Measurements from ENCODE around the gene IL1B. TPM values are rescaled to one million over a fixed set of nuclear protein-coding genes. Genes with fewer than 3 reads are reported as not detected.

Gene IL1B
- total RNA-seq (0.20 TPM in 1 of 2 replicates, not detected in the other), polyA plus RNA-seq (3.6 and 13.1 TPM in 2 replicates), polyA minus RNA-seq (5.7 and 6.0 TPM in 2 replicates)
- 0.65 TPM for total RNA-seq (2013)

DNA sequence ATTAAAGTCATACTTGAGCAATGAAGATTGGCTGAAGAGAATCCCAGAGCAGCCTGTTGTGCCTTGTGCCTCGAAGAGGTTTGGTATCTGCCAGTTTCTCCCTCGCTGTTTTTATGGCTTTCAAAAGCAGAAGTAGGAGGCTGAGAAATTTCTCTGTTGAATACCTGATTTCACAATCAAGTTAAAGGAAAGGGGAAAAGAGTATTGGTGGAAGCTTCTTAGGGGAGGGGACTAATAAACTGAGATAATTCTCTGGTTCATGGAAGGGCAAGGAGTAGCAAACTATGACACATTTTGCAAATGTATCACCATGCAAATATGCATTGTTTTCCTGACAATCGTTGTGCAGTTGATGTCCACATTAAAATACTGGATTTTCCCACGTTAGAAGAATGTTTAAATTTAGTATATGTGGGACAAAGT lies at the start of gene IL1B:
IL1B (minus strand) TSS at position 85 of the 423 bp plus-strand sequence. CDS start 550 bp downstream, outside the sequence.
- H3K27me3 ChIP-seq (replicated peaks in 1 of 4; ENCODE audit: control extremely low read depth in 1 of 4, control insufficient read depth in 3 of 4, insufficient read depth in 4 of 4, low read length in 3 of 4), result no peaks in the 10 kb centered on the region
- H4K20me1 ChIP-seq (ENCODE audit: control insufficient read depth, insufficient read depth, low read length, poor library complexity, severe bottlenecking), result no peaks in the 10 kb centered on the region
- H3K4me3 ChIP-seq (ENCODE audit: control extremely low read depth in 1 of 5, extremely low read depth in 1 of 5, insufficient read depth in 1 of 5, low read depth in 2 of 5, low read length in 4 of 5), result peak within 1 kb of the TSS in 1 of 5 experiments; percentile 76
- no peak within 1 kb of the TSS for H3K27ac ChIP-seq (ENCODE audit: low read length in 2 of 2)
- H3K36me3 ChIP-seq (replicated peaks in 1 of 2; ENCODE audit: control extremely low read depth in 1 of 2, control insufficient read depth in 1 of 2, extremely low read depth in 1 of 2, insufficient read depth in 2 of 2, low read length in 1 of 2), result no peaks in the 10 kb centered on the region
- Mint-ChIP-seq H3K27me3 (no peaks in the 10 kb centered on the region), H3K4me3 (no peak within 1 kb of the TSS), H3K4me1 (peaks cover 48% of the 10 kb centered on the region), H3K27ac (peak within 1 kb of the TSS; percentile 39), H3K9me3 (ENCODE audit: insufficient read depth) (no peaks in the 10 kb centered on the region)
- peak within 1 kb of the TSS; percentile 23 for H3K4me2 ChIP-seq (replicated peaks; ENCODE audit: low read depth, low read length, poor library complexity, severe bottlenecking)
- WGBS (ENCODE audit: insufficient coverage), result 0% methylated on average over 1 of the region's 4 CpGs
- no peaks in the 10 kb centered on the region for H3K79me2 ChIP-seq (ENCODE audit: control insufficient read depth, insufficient read depth, low read length)
- POLR2A ChIA-PET, result no interaction called here
- CTCF ChIA-PET, result interaction anchor here (0.8 to 1.8 kb wide), 2 partner anchors 7 to 87 kb away, joined by 4 to 5 read pairs; no protein-coding TSS in a partner anchor
- peaks cover 51 to 57% of the 10 kb centered on the region in 2 donors for H3K4me1 ChIP-seq (ENCODE audit: control insufficient read depth in 2 of 2, insufficient read depth in 2 of 2, low read length in 2 of 2)
- H3K9ac ChIP-seq (ENCODE audit: low read length), result peak within 1 kb of the TSS; percentile 18
- peak within 1 kb of the TSS; percentile 59 for H2AFZ ChIP-seq (ENCODE audit: insufficient read depth, low read depth, low read length, poor library complexity, severe bottlenecking)
- no peak for ATAC-seq (ENCODE audit: low read depth)
- TF ChIP-seq, protein P1, sequence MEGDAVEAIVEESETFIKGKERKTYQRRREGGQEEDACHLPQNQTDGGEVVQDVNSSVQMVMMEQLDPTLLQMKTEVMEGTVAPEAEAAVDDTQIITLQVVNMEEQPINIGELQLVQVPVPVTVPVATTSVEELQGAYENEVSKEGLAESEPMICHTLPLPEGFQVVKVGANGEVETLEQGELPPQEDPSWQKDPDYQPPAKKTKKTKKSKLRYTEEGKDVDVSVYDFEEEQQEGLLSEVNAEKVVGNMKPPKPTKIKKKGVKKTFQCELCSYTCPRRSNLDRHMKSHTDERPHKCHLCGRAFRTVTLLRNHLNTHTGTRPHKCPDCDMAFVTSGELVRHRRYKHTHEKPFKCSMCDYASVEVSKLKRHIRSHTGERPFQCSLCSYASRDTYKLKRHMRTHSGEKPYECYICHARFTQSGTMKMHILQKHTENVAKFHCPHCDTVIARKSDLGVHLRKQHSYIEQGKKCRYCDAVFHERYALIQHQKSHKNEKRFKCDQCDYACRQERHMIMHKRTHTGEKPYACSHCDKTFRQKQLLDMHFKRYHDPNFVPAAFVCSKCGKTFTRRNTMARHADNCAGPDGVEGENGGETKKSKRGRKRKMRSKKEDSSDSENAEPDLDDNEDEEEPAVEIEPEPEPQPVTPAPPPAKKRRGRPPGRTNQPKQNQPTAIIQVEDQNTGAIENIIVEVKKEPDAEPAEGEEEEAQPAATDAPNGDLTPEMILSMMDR (IDR thresholded peaks at IDR 0.05), result no peak
- no peak for TF ChIP-seq EZH2 (IDR thresholded peaks at IDR 0.05; ENCODE audit: borderline replicate concordance, insufficient read depth, low read depth, low read length, poor library complexity, severe bottlenecking)
- intact Hi-C loops (cut with micrococcal nuclease), result no loop called here
- no peak for DNase-seq
- H3K9me3 ChIP-seq (ENCODE audit: control extremely low read depth in 1 of 3, control insufficient read depth in 2 of 3, insufficient read depth in 1 of 3, low read length in 2 of 3), result no peaks in the 10 kb centered on the region

- H2AFZ ChIP-seq (ENCODE audit: insufficient read depth, low read depth, low read length, poor library complexity, severe bottlenecking), result no peak overlapping the region
- H3K4me1 Mint-ChIP-seq, result peaks cover 1% of the 10 kb centered on the region
- no peak overlapping the region for H3K4me3 ChIP-seq (ENCODE audit: control extremely low read depth in 1 of 5, extremely low read depth in 1 of 5, insufficient read depth in 1 of 5, low read depth in 2 of 5, low read length in 4 of 5)
- no peaks in the 10 kb centered on the region for H3K9me3 Mint-ChIP-seq (ENCODE audit: insufficient read depth)
- ATAC-seq (ENCODE audit: low read depth), result no peak
- H3K36me3 ChIP-seq (replicated peaks in 1 of 2; ENCODE audit: control extremely low read depth in 1 of 2, control insufficient read depth in 1 of 2, extremely low read depth in 1 of 2, insufficient read depth in 2 of 2, low read length in 1 of 2), result no peaks in the 10 kb centered on the region
- ChIA-PET POLR2A (no interaction called here), CTCF (interaction anchor here (0.6 to 12.5 kb wide), 12 partner anchors 7 to 286 kb away, joined by 3 to 299 read pairs (median 4); no protein-coding TSS in a partner anchor)
- intact Hi-C loops (cut with micrococcal nuclease), result loop anchor here (5.0 to 10.0 kb wide), 2 partner anchors 44 to 261 kb away; no protein-coding TSS in a partner anchor
- no peak overlapping the region for H3K4me2 ChIP-seq (replicated peaks; ENCODE audit: low read depth, low read length, poor library complexity, severe bottlenecking)
- H4K20me1 ChIP-seq (ENCODE audit: control insufficient read depth, insufficient read depth, low read length, poor library complexity, severe bottlenecking), result no peaks in the 10 kb centered on the region
- no peak overlapping the region for H3K4me3 Mint-ChIP-seq
- no peaks in the 10 kb centered on the region for H3K79me2 ChIP-seq (ENCODE audit: control insufficient read depth, insufficient read depth, low read length)
- H3K27ac ChIP-seq (ENCODE audit: low read length in 2 of 2), result no peak overlapping the region
- 100% methylated on average over 1 of the region's 2 CpGs for WGBS (ENCODE audit: insufficient coverage)
- peaks cover 0 to 3% of the 10 kb centered on the region in 2 donors for H3K4me1 ChIP-seq (ENCODE audit: control insufficient read depth in 2 of 2, insufficient read depth in 2 of 2, low read length in 2 of 2)
- DNase-seq, result no peak
- no peaks in the 10 kb centered on the region for H3K9me3 ChIP-seq (ENCODE audit: control extremely low read depth in 1 of 3, control insufficient read depth in 2 of 3, insufficient read depth in 1 of 3, low read length in 2 of 3)
- no peak overlapping the region for H3K27ac Mint-ChIP-seq
- TF ChIP-seq, protein P1 (IDR thresholded peaks at IDR 0.05), result no peak
- TF ChIP-seq EZH2 (IDR thresholded peaks at IDR 0.05; ENCODE audit: borderline replicate concordance, insufficient read depth, low read depth, low read length, poor library complexity, severe bottlenecking), result no peak
- H3K9ac ChIP-seq (ENCODE audit: low read length), result no peak overlapping the region
- no peaks in the 10 kb centered on the region for H3K27me3 ChIP-seq (replicated peaks in 1 of 4; ENCODE audit: control extremely low read depth in 1 of 4, control insufficient read depth in 3 of 4, insufficient read depth in 4 of 4, low read length in 3 of 4)
- H3K27me3 Mint-ChIP-seq, result no peaks in the 10 kb centered on the region
Measured at GRCh38 chr2:112886291-112886690, 49.7 kb upstream of the IL1B start.
